C4-2B (cell line): Measurements from ENCODE around the gene CSNK2A2.

Source experiments
- CTCF ChIP-seq: fragments of 450-650 bp; conservative IDR thresholded peaks from 2 replicates; pipeline ENCODE4 v1.5.1; 2017; ENCODE audit warnings: mild to moderate bottlenecking
- ZFX ChIP-seq: fragments of 450-650 bp; IDR thresholded peaks from 2 replicates; pipeline ENCODE4 v1.6.1; 2017

DNA sequence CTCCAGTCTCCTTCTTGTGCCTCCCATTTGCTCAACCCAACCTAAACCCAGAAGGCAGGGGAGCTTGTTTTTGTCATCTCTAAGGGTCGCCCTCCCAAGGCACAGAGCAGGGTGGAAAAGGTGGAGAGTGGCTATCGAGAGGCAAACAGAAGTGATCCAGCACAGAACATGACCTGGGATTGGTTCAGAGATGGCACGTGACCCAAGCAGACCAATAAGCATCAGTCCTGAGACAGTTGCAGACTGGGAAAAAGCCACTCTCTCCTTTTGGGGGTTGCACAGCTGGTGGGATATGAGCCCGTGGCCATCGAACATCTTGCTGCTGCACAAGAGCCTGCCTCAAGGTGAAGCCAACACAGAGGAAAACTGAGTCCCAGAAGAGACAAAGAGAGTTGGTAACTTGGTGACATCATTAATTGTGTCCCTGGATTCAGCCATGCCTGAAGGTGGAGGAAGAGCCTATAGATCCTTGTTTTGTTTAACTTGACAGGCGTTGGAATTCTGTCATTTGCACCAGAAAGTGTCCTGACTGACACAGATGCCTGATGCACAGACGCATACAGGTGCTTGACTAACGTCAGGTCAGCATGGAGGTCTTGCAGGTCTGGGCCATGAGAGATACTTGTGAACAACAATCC is 28.2 kb upstream of the CSNK2A2 start:
- no peak for TF ChIP-seq CTCF
- TF ChIP-seq ZFX = no peak
